Iris pigment epithelial cell (primary cell): ENCODE measurements around the gene TNNI3.

Source experiments
- DNase-seq: peaks from one replicate; pipeline ENCODE4 v3.0.0-alpha.2; 2011; ENCODE audit warnings: low read depth

Gene TNNI3

DNA sequence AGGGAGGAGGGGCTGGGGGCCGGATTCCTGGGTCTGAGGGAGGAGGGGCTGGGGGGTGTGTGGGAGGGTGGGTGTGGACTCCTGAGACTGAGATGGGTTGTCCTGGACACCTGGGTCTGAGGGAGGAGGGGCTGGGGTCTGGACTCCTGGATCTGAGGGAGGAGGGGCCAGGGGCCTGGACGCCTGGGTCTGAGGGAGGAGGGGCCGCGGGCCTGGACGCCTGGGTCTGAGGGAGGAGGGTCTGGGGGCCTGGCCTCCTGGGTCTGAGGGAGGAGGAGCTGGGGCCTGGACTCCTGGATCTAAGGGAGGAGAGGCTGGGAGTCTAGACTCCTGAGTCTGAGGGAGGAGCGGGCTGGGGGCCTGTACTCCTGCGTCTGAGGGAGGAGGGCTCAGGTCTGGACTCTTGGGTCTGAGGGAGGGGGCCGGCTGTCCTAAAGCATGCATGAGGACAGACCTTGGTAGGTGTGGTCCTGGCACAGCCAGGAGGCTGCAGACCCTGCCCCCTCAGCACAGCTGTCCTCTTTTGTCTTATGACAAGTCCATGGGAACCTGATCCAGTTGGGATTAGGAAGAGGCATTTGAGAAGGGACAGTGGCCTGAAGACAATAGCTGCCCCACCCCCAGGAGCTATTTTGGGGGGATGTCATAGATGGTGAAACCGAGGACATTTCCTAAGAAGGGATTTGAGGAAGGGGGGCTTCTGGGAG lies 9.8 kb downstream of the TNNI3 start:
- DNase-seq, result no peak

- no peak for DNase-seq
Measured at GRCh38 chr19:55146705-55147273, 10.7 kb downstream of the TNNI3 start.

- no peak for DNase-seq
Measured at GRCh38 chr19:55146078-55146704, 11.3 kb downstream of the TNNI3 start.

- no peak for DNase-seq
Measured at GRCh38 chr19:55145232-55145631, 12.3 kb downstream of the TNNI3 start.

GRCh38 chr19:55141696-55142095 lies 15.8 kb downstream of the TNNI3 start:
- no peak for DNase-seq

GRCh38 chr19:55137915-55138314 lies 19.6 kb downstream of the TNNI3 start:
- no peak for DNase-seq

- DNase-seq, result no peak
Measured at GRCh38 chr19:55136399-55137102, 21.0 kb downstream of the TNNI3 start.

DNA sequence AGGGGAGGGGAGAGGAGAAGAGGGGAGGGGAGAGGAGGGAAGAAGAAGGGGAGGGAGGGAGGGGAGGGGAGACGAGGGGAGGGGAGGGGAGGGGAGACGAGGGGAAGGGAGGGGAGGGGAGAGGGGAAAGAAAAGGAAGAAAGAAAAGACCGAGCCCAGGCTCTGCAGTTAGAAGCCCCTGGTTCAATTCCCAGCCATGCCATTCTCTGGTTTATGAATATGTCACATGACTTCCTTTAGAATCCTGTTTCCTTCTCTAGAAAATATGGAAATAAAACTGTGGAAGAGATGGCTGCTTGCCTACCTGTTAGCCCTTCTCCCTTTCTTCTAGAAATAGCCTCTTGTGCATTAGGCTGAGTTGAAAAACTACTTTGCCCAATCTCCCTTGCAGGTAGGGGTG lies 22.8 kb downstream of the TNNI3 start:
- no peak for DNase-seq

DNA sequence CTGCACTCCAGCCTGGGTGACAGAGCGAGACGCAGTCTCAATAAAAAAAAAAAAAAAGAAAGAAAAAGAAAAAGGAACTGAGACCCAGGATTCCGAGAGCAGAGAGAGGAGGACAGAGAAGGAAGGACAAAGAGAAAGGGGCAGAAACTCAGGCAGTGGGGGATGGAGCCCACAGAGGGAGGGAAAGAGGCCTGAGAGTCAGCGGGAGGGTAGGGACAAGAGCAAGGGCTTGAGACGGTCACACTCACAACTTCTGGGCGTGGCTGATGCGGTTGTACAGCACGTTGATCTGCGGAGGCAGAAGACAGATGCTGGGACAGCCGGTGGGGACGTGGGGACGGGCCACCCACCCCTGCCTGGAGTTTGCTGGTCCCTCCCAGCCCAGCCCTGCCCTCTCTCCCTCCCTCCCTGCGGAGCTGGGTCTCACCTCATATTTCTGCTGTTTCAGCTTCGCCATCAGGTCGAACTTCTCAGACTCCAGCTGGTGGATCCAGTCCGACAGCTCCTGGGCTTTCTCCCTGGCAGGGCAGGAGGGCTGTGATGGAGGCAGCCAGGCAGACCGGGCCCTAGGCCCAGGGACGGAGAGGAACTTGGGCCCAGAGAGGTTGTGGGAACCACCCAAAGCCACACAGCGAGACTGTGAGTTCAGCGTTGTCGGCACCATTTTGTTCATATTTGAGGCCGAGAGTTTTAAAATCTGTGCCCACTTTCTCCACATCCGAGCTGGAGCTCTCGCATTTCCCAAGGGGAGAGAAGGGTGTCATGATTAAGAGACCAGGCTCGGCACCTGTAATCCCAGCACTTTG lies 23.7 kb downstream of the TNNI3 start:
- no peak for DNase-seq

DNA sequence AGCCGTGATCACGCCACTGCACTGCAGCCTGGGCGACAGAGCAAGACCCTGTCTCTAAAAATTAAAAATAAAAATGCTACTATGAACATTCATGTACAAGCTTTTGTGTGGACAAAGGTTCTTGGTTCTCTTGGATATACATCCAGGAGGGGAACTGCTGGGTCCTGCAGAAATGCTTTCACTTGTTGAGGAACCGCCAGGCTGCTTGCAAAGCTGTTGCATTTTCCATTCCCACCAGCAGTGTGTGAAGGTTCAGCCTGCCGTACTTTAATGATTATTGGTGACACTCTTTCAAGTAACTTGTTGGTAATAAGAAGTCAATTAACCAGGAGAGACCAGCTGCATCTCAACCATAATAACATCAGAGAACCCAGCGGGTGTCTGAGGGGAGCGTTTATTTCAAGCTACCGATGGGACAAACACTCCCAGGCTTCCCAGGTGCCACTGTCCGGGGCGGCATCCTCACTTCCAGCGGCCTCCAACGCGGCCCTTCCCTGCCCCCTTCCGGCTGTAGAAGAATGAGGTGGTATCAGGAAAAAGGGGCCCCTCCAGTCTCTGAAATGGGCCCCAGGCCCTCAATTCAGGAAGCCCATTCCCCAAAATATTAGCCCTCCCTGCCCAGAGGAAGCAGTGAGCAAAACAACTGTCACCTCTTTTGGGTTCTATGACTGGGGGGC lies 24.9 kb downstream of the TNNI3 start:
- no peak for DNase-seq

GRCh38 chr19:55131421-55131820 lies 26.1 kb downstream of the TNNI3 start:
- DNase-seq, result peak; percentile 59

DNA sequence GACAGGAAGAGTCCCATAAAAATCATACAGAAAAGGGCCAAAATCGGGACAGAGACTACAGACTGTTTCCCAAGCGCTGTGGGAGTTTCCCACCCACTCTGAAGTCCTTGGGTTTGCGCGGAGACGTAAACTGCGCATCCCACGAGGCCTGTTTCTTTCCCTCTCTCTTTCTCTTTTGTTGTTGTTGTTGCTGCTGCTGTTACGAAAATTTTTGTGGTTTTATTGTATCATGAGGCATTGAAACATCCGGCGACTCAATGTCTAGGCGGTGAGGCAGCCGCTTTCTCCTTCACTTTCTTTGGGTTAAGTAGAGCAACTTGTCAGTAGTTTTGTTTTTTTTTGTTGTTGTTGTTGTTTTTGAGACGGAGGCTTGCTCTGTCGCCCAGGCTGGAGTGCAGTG lies 38.5 kb downstream of the TNNI3 start:
- no peak for DNase-seq

- DNase-seq, result peak; percentile 36
Measured at GRCh38 chr19:55118401-55118991, 39.0 kb downstream of the TNNI3 start.

GRCh38 chr19:55117663-55118391 lies 39.7 kb downstream of the TNNI3 start:
- DNase-seq, result peak; percentile 99

- DNase-seq, result no peak
Measured at GRCh38 chr19:55116859-55117662, 40.5 kb downstream of the TNNI3 start, which contains the start of gene PPP1R12C. TSS of gene PPP1R12C (minus strand) at chr19:55117637. CDS start at chr19:55117543, 94 bp downstream.

DNA sequence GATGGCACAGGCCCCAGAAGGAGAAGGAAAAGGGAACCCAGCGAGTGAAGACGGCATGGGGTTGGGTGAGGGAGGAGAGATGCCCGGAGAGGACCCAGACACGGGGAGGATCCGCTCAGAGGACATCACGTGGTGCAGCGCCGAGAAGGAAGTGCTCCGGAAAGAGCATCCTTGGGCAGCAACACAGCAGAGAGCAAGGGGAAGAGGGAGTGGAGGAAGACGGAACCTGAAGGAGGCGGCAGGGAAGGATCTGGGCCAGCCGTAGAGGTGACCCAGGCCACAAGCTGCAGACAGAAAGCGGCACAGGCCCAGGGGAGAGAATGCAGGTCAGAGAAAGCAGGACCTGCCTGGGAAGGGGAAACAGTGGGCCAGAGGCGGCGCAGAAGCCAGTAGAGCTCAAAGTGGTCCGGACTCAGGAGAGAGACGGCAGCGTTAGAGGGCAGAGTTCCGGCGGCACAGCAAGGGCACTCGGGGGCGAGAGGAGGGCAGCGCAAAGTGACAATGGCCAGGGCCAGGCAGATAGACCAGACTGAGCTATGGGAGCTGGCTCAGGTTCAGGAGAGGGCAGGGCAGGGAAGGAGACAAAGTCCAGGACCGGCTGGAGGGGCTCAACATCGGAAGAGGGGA lies 41.2 kb downstream of the TNNI3 start:
- peak; percentile 71 for DNase-seq

- DNase-seq, result peak; percentile 59
Measured at GRCh38 chr19:55115446-55116065, 42.0 kb downstream of the TNNI3 start.

DNA sequence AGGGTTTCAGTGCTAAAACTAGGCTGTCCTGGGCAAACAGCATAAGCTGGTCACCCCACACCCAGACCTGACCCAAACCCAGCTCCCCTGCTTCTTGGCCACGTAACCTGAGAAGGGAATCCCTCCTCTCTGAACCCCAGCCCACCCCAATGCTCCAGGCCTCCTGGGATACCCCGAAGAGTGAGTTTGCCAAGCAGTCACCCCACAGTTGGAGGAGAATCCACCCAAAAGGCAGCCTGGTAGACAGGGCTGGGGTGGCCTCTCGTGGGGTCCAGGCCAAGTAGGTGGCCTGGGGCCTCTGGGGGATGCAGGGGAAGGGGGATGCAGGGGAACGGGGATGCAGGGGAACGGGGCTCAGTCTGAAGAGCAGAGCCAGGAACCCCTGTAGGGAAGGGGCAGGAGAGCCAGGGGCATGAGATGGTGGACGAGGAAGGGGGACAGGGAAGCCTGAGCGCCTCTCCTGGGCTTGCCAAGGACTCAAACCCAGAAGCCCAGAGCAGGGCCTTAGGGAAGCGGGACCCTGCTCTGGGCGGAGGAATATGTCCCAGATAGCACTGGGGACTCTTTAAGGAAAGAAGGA lies 42.9 kb downstream of the TNNI3 start:
- DNase-seq, result no peak
